IPS-18c (cell line): ENCODE measurements around the gene SLF2.

ENCODE experiments used
- H3K4me3 ChIP-seq: 2 replicates; pipeline ENCODE4 v1.7.0; 2013; ENCODE audit warnings: low read depth, mild to moderate bottlenecking, low read length, moderate library complexity; ENCODE audit not compliant: insufficient read depth
- H3K9me3 ChIP-seq: one replicate; pipeline ENCODE4 v1.6.1; 2013; ENCODE audit warnings: mild to moderate bottlenecking, low read length, moderate library complexity; ENCODE audit not compliant: control insufficient read depth, insufficient read depth

SLF2 gene

GRCh38 chr10:100912605-100913469 lies at the start of gene SLF2:
TSS of gene SLF2 (plus strand) at chr10:100912963. CDS start at chr10:100913111, 148 bp downstream.
- Histone ChIP-seq H3K9me3 (no peaks in the 10 kb centered on the region), H3K4me3 (peak within 1 kb of the TSS; percentile 100)

DNA sequence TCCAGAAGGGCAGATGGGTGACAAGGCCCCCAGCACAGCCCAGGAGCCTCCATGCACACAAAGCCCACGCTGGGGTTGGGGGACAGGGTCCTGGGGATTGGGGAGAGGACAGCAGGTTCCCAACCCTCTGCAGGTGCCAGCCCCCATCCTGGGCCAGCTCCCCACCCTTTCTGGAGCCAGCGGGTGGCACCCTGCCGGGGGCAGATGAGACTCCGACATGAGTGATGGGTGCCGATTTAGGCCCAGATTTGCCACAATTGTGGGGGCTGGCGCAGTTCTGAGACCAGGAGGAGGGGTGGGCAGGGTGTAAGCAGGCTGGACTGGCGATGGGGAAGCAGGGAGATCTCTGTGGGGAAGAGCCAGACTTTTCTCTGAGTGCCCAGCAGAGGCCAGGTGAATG lies 49.3 kb upstream of the SLF2 start:
- Histone ChIP-seq H3K4me3 (no peak overlapping the region), H3K9me3 (no peaks in the 10 kb centered on the region)

- Histone ChIP-seq H3K4me3 (no peak overlapping the region), H3K9me3 (no peaks in the 10 kb centered on the region)
Measured at GRCh38 chr10:100864036-100864885, 48.5 kb upstream of the SLF2 start.

DNA sequence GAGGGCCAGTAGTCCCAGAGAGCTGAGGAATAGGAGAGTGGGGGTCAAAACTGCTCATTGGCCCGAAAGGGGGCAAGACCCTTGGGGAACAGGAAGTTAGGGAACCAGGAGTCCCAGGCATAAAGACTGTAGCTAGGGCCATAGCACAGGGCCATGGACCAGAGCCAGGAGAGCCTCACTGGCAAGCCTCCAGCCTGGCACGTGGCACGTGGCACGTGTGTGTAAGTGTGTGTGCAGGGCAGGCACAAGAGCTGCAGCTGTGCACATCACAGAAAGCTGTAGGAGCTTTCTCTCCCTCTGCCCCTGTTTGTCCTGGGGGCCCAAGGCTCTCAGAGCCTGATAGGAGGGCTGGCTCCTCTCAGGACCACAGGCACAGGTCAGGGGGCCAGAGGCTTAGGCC lies 47.8 kb upstream of the SLF2 start:
- Histone ChIP-seq H3K9me3 (no peaks in the 10 kb centered on the region), H3K4me3 (no peak overlapping the region)

DNA sequence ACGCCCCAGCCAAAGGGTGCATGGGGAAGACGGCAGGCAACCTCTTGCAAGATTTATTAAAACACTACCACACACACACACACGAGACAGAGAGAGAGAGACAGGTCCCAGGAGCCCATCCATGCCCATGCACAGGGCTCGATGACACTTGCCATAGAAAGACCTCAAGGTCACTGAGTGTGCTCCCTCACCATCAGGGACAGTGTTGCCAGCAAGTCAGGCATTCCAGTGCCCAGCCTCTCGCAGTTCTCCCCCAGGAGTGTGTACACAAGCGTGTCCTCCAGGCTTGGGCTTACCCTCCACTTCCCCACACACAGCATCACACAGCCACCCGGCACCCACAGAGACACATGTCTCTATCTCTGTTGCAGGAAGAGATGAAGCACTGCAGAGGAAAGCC lies 46.8 kb upstream of the SLF2 start:
- H3K4me3 ChIP-seq, result peak overlapping the region; percentile 11; the same call in 1 of the 2 replicates
- H3K9me3 ChIP-seq, result no peaks in the 10 kb centered on the region

GRCh38 chr10:100866575-100867098 lies 46.1 kb upstream of the SLF2 start:
- Histone ChIP-seq H3K4me3 (peak overlapping the region; percentile 38; the same call in 1 of the 2 replicates), H3K9me3 (no peaks in the 10 kb centered on the region)

- no peaks in the 10 kb centered on the region for H3K9me3 ChIP-seq
Measured at GRCh38 chr10:100867261-100867963, 45.4 kb upstream of the SLF2 start.

DNA sequence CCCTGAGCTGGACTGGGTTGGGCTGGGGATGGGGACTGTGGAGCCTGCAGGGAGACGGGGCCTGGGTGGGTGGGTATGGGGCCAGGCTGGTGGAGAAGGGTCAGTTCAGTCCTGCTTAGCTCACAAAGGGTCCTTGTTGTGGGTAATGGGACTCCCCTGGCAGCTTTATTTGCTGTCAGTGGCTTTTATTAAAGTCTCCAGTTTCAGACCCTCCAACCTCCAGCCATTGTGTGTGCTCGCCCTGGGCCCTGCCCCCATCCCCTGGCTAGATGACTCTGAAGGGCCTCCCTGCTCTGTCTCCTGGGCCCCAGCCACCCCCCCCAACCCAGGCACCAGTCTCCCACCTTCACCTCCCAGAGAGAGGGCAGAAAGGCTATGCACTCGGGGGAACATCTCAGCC lies 44.4 kb upstream of the SLF2 start:
- no peak overlapping the region for H3K4me3 ChIP-seq
- no peaks in the 10 kb centered on the region for H3K9me3 ChIP-seq

More at GRCh38 chr10:100867261-100867963, 45.4 kb upstream of the SLF2 start:
- no peak overlapping the region for H3K4me3 ChIP-seq

- Histone ChIP-seq H3K9me3 (no peaks in the 10 kb centered on the region), H3K4me3 (no peak overlapping the region)
Measured at GRCh38 chr10:100869399-100869798, 43.4 kb upstream of the SLF2 start.

- no peaks in the 10 kb centered on the region for H3K9me3 ChIP-seq
- H3K4me3 ChIP-seq, result no peak overlapping the region
Measured at GRCh38 chr10:100872034-100872791, 40.5 kb upstream of the SLF2 start.

DNA sequence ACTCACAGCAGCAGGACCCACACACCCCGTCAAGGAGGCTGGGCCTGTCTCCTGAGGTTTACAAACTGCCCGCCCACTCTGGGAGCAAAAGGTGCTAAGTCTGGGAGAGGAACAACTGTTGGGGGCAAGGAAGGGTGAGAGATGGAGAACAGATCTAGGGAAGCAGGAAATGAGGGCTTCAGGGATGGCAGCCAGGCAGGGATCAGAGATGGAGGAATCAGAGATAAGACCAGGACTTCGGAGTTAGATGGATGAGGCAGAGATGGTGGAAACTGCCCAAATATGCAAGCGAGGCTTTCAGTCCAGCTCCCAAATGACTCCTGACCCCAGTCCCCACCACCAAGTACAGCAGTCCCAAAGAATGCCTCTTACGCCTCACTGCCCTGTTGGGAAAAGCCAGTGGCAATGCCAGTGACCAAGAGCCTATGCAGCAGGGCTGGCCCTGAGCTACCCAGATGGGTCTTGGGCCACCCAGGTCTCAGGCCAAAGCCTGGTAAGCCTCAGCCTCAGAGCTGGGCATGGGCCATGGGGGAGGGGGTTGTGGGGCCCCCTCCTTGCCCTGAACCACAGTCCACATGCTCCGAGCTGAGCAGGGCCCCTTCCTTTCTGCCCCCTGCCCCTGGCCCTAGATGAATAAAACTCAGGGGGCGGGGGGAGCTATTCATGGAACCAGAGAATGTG lies 39.5 kb upstream of the SLF2 start:
- no peak overlapping the region for H3K4me3 ChIP-seq
- H3K9me3 ChIP-seq, result no peaks in the 10 kb centered on the region

DNA sequence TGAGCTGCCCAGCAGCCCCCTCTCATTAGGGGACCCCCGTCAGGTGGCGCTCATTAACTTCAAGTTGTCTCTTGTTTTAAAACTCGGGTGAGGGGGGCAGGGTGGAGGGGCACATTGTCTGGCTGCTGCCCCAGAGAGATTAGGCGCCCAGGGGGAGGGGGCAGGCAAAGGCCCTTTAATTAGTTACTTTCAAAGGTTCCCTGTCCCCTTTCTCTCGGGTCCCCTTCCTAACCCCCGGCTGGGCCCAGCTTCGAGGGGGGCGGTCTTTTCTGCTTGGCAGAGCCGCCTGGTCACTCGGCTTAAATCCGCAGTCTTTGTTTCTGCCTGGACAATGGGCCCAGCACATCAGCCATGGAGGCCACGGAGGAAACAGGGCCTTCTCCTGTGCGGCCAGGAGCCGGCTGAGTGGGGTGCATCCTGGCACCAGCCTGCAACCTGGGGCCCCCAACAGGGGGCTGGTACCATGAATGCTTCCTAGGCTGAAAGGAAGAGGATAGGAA lies 38.9 kb upstream of the SLF2 start:
- H3K9me3 ChIP-seq, result no peaks in the 10 kb centered on the region

DNA sequence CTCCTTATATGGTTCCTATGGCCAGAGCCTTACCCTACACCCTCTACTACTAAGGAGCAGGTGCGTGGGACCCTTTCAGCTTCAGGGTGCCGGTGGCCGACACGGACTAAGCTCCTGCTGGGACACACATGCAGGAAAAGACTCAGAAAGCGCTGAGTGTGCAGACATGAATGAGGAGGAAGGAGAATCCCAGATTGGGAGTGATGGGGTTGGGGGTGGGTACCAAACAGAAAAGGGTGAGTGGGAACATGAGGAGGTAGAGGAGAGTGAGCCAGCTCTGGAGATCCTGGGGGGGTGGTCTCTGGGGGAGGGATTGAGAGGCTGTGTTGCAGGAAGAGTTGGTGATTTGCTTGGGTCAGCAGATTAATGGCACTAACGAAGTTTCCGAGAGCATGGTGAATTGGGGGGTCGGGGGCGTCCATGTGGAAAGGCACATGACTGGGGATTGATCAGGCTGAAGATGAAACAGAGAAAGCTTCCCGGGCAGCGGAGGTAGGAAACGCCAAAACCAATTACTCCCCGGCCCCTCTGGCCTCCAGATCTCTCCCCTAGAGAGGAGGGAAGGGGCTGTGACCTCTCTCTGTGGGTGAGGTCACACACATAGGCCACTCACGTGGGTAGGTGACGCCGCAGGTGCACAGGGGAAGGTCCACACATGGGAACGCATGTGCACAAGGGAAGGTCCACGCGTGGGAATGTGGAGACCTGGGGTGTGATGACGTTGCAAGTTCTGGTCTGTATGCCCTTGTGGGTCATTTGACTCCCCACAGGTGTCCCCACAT lies 37.9 kb upstream of the SLF2 start:
- Histone ChIP-seq H3K4me3 (no peak overlapping the region), H3K9me3 (no peaks in the 10 kb centered on the region)

More for the DNA sequence above, 38.9 kb upstream of the SLF2 start:
- H3K4me3 ChIP-seq, result no peak overlapping the region

- Histone ChIP-seq H3K4me3 (no peak overlapping the region), H3K9me3 (no peaks in the 10 kb centered on the region)
Measured at GRCh38 chr10:100875484-100876166, 37.1 kb upstream of the SLF2 start.
